Measurements from ENCODE around the gene ZFAND3.
"Not testable (repeated sequence)": the region's sequence is repeated elsewhere in the genome, so short reads cannot be mapped to it uniquely, and the experiment has no call there.

Gene ZFAND3

GRCh38 chr6:37865504-37865903 lies 46.0 kb downstream of the ZFAND3 start:
- no peak for DNase-seq (ENCODE audit: low spot score)

- no peak for DNase-seq (ENCODE audit: low spot score)
Observed at GRCh38 chr6:37866590-37867507, 47.3 kb downstream of the ZFAND3 start.

- no peak for DNase-seq (ENCODE audit: low spot score)
Observed at GRCh38 chr6:37867756-37868446, 48.4 kb downstream of the ZFAND3 start.

- DNase-seq (ENCODE audit: low spot score) = no peak
Observed at GRCh38 chr6:37868447-37868825, 48.9 kb downstream of the ZFAND3 start.

- no peak for DNase-seq (ENCODE audit: low spot score)
Observed at GRCh38 chr6:37871616-37872372, 52.3 kb downstream of the ZFAND3 start.

GRCh38 chr6:37872373-37872745 lies 52.8 kb downstream of the ZFAND3 start:
- no peak for DNase-seq (ENCODE audit: low spot score)

GRCh38 chr6:37874726-37875125 lies 55.2 kb downstream of the ZFAND3 start:
- DNase-seq (ENCODE audit: low spot score) = no peak

- no peak for DNase-seq (ENCODE audit: low spot score)
Observed at GRCh38 chr6:37875561-37876309, 56.2 kb downstream of the ZFAND3 start.

- no peak for DNase-seq (ENCODE audit: low spot score)
Observed at GRCh38 chr6:37876843-37877242, 57.3 kb downstream of the ZFAND3 start.

GRCh38 chr6:37877373-37878149 lies 58.0 kb downstream of the ZFAND3 start:
- no peak for DNase-seq (ENCODE audit: low spot score)

GRCh38 chr6:37878150-37878710 lies 58.7 kb downstream of the ZFAND3 start:
- no peak for DNase-seq (ENCODE audit: low spot score)

- not testable (repeated sequence) for DNase-seq (ENCODE audit: low spot score)
Observed at GRCh38 chr6:37880602-37881001, 61.1 kb downstream of the ZFAND3 start.

GRCh38 chr6:37882292-37882691 lies 62.8 kb downstream of the ZFAND3 start:
- DNase-seq (ENCODE audit: low spot score) = no peak

GRCh38 chr6:37882724-37883413 lies 63.3 kb downstream of the ZFAND3 start:
- peak; percentile 52 for DNase-seq (ENCODE audit: low spot score)

- DNase-seq (ENCODE audit: low spot score) = no peak
Observed at GRCh38 chr6:37884548-37884947, 65.0 kb downstream of the ZFAND3 start.

- DNase-seq (ENCODE audit: low spot score) = no peak
Observed at GRCh38 chr6:37889051-37889450, 69.5 kb downstream of the ZFAND3 start.

GRCh38 chr6:37889486-37889885 lies 70.0 kb downstream of the ZFAND3 start:
- DNase-seq (ENCODE audit: low spot score) = no peak

- DNase-seq (ENCODE audit: low spot score) = no peak
Observed at GRCh38 chr6:37891072-37891471, 71.5 kb downstream of the ZFAND3 start.

GRCh38 chr6:37893257-37893656 lies 73.7 kb downstream of the ZFAND3 start:
- no peak for DNase-seq (ENCODE audit: low spot score)

GRCh38 chr6:37893734-37894133 lies 74.2 kb downstream of the ZFAND3 start:
- DNase-seq (ENCODE audit: low spot score) = not testable (repeated sequence)
